GM21825 (cell line): Measurements from ENCODE around the gene SELENOS.

Experiments
- ATAC-seq: cut with Tn5 transposase; IDR thresholded peaks from one replicate; pipeline ENCODE4 v1.9.1; 2021; ENCODE audit warnings: mild to moderate bottlenecking, moderate library complexity; ENCODE audit not compliant: unreplicated experiment

SELENOS gene

GRCh38 chr15:101225658-101226057 is 51.6 kb downstream of the SELENOS start:
- ATAC-seq = no peak
